ENCODE data around the gene FBXO24.

FBXO24 gene

GRCh38 chr7:100626055-100626454 lies 39.9 kb downstream of the FBXO24 start:
- Histone ChIP-seq H3K27me3 (ENCODE audit: insufficient read depth, poor library complexity, severe bottlenecking) (no peaks in the 10 kb centered on the region), H3K27ac (ENCODE audit: poor library complexity, severe bottlenecking) (no peak overlapping the region), H3K9me3 (ENCODE audit: severe bottlenecking) (no peaks in the 10 kb centered on the region), H3K4me3 (ENCODE audit: severe bottlenecking) (peak overlapping the region; percentile 5), H3K4me1 (ENCODE audit: insufficient read depth, poor library complexity, severe bottlenecking) (no peaks in the 10 kb centered on the region), H3K36me3 (ENCODE audit: low read depth) (no peaks in the 10 kb centered on the region)
- no peak for TF ChIP-seq CTCF (IDR thresholded peaks at IDR 0.05; ENCODE audit: poor library complexity, severe bottlenecking)
- ATAC-seq (ENCODE audit: low read depth) (no peak), DNase-seq (ENCODE audit: low spot score) (no peak)

- Histone ChIP-seq H3K27me3 (ENCODE audit: insufficient read depth, poor library complexity, severe bottlenecking) (no peaks in the 10 kb centered on the region), H3K4me3 (ENCODE audit: severe bottlenecking) (peak overlapping the region; percentile 24), H3K9me3 (ENCODE audit: severe bottlenecking) (no peaks in the 10 kb centered on the region), H3K4me1 (ENCODE audit: insufficient read depth, poor library complexity, severe bottlenecking) (no peaks in the 10 kb centered on the region), H3K36me3 (ENCODE audit: low read depth) (no peaks in the 10 kb centered on the region), H3K27ac (ENCODE audit: poor library complexity, severe bottlenecking) (no peak overlapping the region)
- TF ChIP-seq CTCF (IDR thresholded peaks at IDR 0.05; ENCODE audit: poor library complexity, severe bottlenecking): no peak
- DNase-seq (ENCODE audit: low spot score): no peak
- ATAC-seq (ENCODE audit: low read depth): peak; percentile 96
These were observed 40.6 kb downstream of the FBXO24 start for GRCh38 chr7:100626530-100627237.

- Histone ChIP-seq H3K36me3 (ENCODE audit: low read depth) (no peaks in the 10 kb centered on the region), H3K9me3 (ENCODE audit: severe bottlenecking) (no peaks in the 10 kb centered on the region), H3K27me3 (ENCODE audit: insufficient read depth, poor library complexity, severe bottlenecking) (no peaks in the 10 kb centered on the region), H3K4me3 (ENCODE audit: severe bottlenecking) (no peak overlapping the region), H3K27ac (ENCODE audit: poor library complexity, severe bottlenecking) (no peak overlapping the region), H3K4me1 (ENCODE audit: insufficient read depth, poor library complexity, severe bottlenecking) (no peaks in the 10 kb centered on the region)
- ATAC-seq (ENCODE audit: low read depth) (no peak), DNase-seq (ENCODE audit: low spot score) (no peak)
- TF ChIP-seq CTCF (IDR thresholded peaks at IDR 0.05; ENCODE audit: poor library complexity, severe bottlenecking): no peak
These were observed 41.1 kb downstream of the FBXO24 start for GRCh38 chr7:100627238-100627549.

- ATAC-seq (ENCODE audit: low read depth) (no peak), DNase-seq (ENCODE audit: low spot score) (no peak)
- H3K27ac ChIP-seq (ENCODE audit: poor library complexity, severe bottlenecking): no peak overlapping the region
- no peak overlapping the region for H3K4me3 ChIP-seq (ENCODE audit: severe bottlenecking)
- H3K9me3 ChIP-seq (ENCODE audit: severe bottlenecking): no peaks in the 10 kb centered on the region
- H3K36me3 ChIP-seq (ENCODE audit: low read depth): no peaks in the 10 kb centered on the region
- no peak for TF ChIP-seq CTCF (IDR thresholded peaks at IDR 0.05; ENCODE audit: poor library complexity, severe bottlenecking)
- no peaks in the 10 kb centered on the region for H3K4me1 ChIP-seq (ENCODE audit: insufficient read depth, poor library complexity, severe bottlenecking)
- no peaks in the 10 kb centered on the region for H3K27me3 ChIP-seq (ENCODE audit: insufficient read depth, poor library complexity, severe bottlenecking)
These were observed 43.1 kb downstream of the FBXO24 start for GRCh38 chr7:100629117-100629716.

GRCh38 chr7:100630066-100630465 lies 43.9 kb downstream of the FBXO24 start:
- H3K4me3 ChIP-seq (ENCODE audit: severe bottlenecking): no peak overlapping the region
- no peaks in the 10 kb centered on the region for H3K36me3 ChIP-seq (ENCODE audit: low read depth)
- ATAC-seq (ENCODE audit: low read depth) (no peak), DNase-seq (ENCODE audit: low spot score) (no peak)
- no peak for TF ChIP-seq CTCF (IDR thresholded peaks at IDR 0.05; ENCODE audit: poor library complexity, severe bottlenecking)
- H3K4me1 ChIP-seq (ENCODE audit: insufficient read depth, poor library complexity, severe bottlenecking): no peaks in the 10 kb centered on the region
- no peaks in the 10 kb centered on the region for H3K9me3 ChIP-seq (ENCODE audit: severe bottlenecking)
- no peaks in the 10 kb centered on the region for H3K27me3 ChIP-seq (ENCODE audit: insufficient read depth, poor library complexity, severe bottlenecking)
- H3K27ac ChIP-seq (ENCODE audit: poor library complexity, severe bottlenecking): no peak overlapping the region
